Naive B cell (primary cell): ENCODE results near the gene PTPRC. TPM values are rescaled to one million over a fixed set of nuclear protein-coding genes. Genes with fewer than 3 reads are reported as not detected.

Source experiments
- ATAC-seq, 2 donors: fragments of 150-1000 bp; cut with Tn5 transposase; 2 replicates each; pipeline ENCODE4 v1.10.0; 2021; ENCODE audit warnings: low read depth in 2 of 2, mild to moderate bottlenecking in 2 of 2, moderate library complexity in 2 of 2
- DNase-seq: peaks from one replicate; pipeline ENCODE4 v3.0.0; 2022
- H3K27ac Mint-ChIP-seq, 6 donors: one replicate each; pipeline ENCODE4 v1.8.0; 2020 to 2022; ENCODE audit warnings: mild to moderate bottlenecking in 6 of 6, mixed read lengths in 6 of 6, moderate library complexity in 5 of 6, inconsistent platforms in 2 of 6
- H3K27me3 Mint-ChIP-seq, 3 donors: one replicate each; pipeline ENCODE4 v1.8.0; 2021 to 2022; ENCODE audit warnings: mixed read lengths in 3 of 3, mild to moderate bottlenecking in 1 of 3
- H3K36me3 Mint-ChIP-seq, 2 donors: one replicate each; pipeline ENCODE4 v1.8.0; 2020 to 2022; ENCODE audit warnings: mixed read lengths in 2 of 2, inconsistent platforms in 1 of 2, mild to moderate bottlenecking in 1 of 2
- H3K4me1 Mint-ChIP-seq, 3 donors: one replicate each; pipeline ENCODE4 v1.8.0; 2020 to 2022; ENCODE audit warnings: mixed read lengths in 3 of 3, inconsistent platforms in 1 of 3, mild to moderate bottlenecking in 1 of 3, moderate library complexity in 1 of 3
- H3K4me3 Mint-ChIP-seq, 8 donors: one replicate each; pipeline ENCODE4 v1.8.0; 2020 to 2022; ENCODE audit warnings: mild to moderate bottlenecking in 8 of 8, mixed read lengths in 8 of 8, moderate library complexity in 8 of 8, inconsistent platforms in 2 of 8
- H3K9me3 Mint-ChIP-seq, 7 donors: one replicate each; pipeline ENCODE4 v1.8.0; 2020 to 2022; ENCODE audit warnings: mixed read lengths in 7 of 7, mild to moderate bottlenecking in 5 of 7, inconsistent platforms in 2 of 7, moderate library complexity in 1 of 7
- polyA plus RNA-seq, 6 donors: library from polyadenylated mRNA; unstranded; fragments of 300-500 nt; fragmentation: Illumina TruSeq; gene quantifications; one replicate each; pipeline ENCODE4 v1.2.3, GENCODE V29; 2021; ENCODE audit warnings: low read depth in 6 of 6

The PTPRC gene
- polyA plus RNA-seq, 6 donors from 2014 or later, result 771 to 1,016 (median 851) TPM

DNA sequence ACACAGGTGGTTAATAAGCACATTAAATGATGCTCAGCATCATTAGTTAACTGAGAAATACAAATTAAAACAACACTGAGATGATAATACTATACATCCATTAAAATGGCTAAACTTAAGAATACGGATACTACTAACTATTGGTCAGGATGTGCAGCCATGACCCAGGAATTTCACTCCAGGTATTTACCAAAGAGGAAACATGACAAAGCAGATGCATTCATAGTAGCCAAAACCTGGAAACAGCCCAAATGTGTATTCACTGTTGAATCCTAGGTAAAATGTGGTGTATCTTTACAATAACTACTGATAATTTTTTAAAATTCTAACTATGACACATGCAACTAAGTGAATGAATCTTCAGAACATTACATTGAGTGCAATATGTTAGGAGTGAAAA, 73.0 kb downstream of the PTPRC start:
- no peak for ATAC-seq
- H3K27me3 Mint-ChIP-seq, result no peaks in the 10 kb centered on the region
- no peak for DNase-seq
- no peaks in the 10 kb centered on the region for H3K9me3 Mint-ChIP-seq
- peak overlapping the region in 2 of 6 donors; percentile 39 to 74 for H3K27ac Mint-ChIP-seq
- H3K36me3 Mint-ChIP-seq, result peaks cover 30 to 31% of the 10 kb centered on the region in 2 donors
- H3K4me1 Mint-ChIP-seq, result peaks cover 0 to 8% (median 0%) of the 10 kb centered on the region in 3 donors
- H3K4me3 Mint-ChIP-seq, result no peak overlapping the region

DNA sequence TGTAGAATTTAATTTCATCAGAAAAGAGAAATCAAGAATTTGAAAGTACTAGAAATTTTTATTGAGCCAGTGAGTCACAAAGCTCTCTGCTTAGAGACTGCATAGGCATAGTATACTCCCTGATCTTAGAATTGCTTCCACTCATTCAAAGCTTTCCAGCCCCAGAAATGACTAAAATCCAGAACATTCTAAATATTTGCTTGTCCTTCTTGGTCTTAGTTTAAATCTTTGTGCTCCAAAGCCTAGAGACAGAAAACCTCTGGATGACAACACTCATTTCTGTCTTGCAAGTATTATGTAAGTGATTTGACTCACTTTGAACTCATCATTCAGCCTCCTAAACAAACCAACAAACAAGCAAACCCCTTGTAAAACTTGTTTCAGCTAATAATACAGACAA, 74.2 kb downstream of the PTPRC start:
- Mint-ChIP-seq H3K36me3 (peaks cover 35 to 36% of the 10 kb centered on the region in 2 donors), H3K4me1 (peaks cover 0 to 9% (median 7%) of the 10 kb centered on the region in 3 donors), H3K27me3 (no peaks in the 10 kb centered on the region), H3K4me3 (no peak overlapping the region), H3K9me3 (no peaks in the 10 kb centered on the region), H3K27ac (peak overlapping the region in 3 of 6 donors; percentile 35 to 44 (median 39))
- no peak for ATAC-seq
- no peak for DNase-seq

DNA sequence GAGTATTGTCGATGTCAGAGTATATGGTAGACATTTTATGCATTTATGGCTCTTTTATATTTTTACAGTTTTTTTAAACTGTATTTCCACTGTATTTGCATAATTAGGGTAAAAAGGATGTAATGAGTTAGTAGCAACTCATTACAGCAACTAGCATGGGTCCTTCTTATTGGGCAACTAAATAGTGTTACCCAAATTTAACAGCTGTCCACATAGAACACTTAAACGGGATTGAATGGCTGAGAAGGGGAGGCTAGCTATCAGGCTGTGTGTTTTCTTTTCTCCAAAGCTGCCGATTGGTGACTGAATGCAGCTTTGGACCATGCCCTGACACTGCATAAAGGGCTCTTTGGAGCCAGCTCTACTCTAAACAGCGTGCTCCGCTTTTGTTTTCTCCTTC, 75.4 kb downstream of the PTPRC start:
- Mint-ChIP-seq H3K27me3 (no peaks in the 10 kb centered on the region), H3K4me3 (no peak overlapping the region), H3K36me3 (peaks cover 24 to 27% of the 10 kb centered on the region in 2 donors), H3K4me1 (peaks cover 0 to 9% (median 7%) of the 10 kb centered on the region in 3 donors), H3K27ac (peak overlapping the region in 3 of 6 donors; percentile 14 to 66 (median 34)), H3K9me3 (no peaks in the 10 kb centered on the region)
- no peak for DNase-seq
- no peak for ATAC-seq

DNA sequence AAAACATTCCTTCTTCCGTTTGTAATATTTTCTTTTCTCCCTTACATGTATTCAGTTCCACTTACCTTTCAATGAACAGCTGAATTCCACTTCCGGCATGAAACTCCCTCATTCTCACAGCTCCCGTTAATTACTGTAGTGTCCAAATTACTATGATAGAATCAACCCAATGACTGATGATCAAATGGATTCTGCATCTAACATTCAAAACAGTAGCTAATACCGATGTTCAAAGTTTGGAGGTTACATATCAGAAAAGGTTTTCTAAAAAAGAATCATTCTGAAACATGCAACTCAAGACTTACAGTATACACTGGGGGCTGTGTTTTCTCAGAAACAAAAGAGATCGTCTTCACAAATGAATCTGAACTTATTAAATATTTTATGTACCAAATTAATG, 77.2 kb downstream of the PTPRC start:
- Mint-ChIP-seq H3K27ac (peak overlapping the region in 2 of 6 donors; percentile 24 to 69), H3K27me3 (no peaks in the 10 kb centered on the region), H3K4me1 (peaks cover 5 to 13% (median 12%) of the 10 kb centered on the region in 3 donors), H3K4me3 (no peak overlapping the region), H3K9me3 (no peaks in the 10 kb centered on the region), H3K36me3 (peaks cover 24 to 33% of the 10 kb centered on the region in 2 donors)
- ATAC-seq (no peak), DNase-seq (no peak)

DNA sequence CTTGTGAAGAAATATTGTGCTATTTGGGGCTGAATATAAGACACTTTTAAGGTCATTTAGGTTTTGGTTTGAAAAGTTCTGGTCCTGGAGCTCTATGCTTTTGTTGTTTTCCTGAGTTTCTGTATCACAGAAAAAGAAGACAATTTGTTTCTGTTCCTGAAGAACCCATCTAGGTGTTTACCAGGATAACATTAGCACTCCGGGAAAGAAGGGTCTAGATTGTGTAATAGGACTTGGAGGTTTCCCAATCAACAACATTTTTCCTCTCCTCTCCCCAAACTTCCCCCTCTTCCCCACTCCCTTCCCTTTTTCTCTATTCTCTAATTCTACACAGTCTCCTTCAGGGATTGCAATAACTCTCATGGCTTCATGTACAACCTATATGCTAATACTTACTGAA, 78.7 kb downstream of the PTPRC start:
- peaks cover 22 to 30% of the 10 kb centered on the region in 2 donors for H3K36me3 Mint-ChIP-seq
- no peak for ATAC-seq
- H3K27me3 Mint-ChIP-seq, result no peaks in the 10 kb centered on the region
- peaks cover 5 to 14% (median 12%) of the 10 kb centered on the region in 3 donors for H3K4me1 Mint-ChIP-seq
- peak overlapping the region in 5 of 6 donors; percentile 30 to 88 (median 45) for H3K27ac Mint-ChIP-seq
- DNase-seq, result no peak
- H3K9me3 Mint-ChIP-seq, result no peaks in the 10 kb centered on the region
- H3K4me3 Mint-ChIP-seq, result no peak overlapping the region

DNA sequence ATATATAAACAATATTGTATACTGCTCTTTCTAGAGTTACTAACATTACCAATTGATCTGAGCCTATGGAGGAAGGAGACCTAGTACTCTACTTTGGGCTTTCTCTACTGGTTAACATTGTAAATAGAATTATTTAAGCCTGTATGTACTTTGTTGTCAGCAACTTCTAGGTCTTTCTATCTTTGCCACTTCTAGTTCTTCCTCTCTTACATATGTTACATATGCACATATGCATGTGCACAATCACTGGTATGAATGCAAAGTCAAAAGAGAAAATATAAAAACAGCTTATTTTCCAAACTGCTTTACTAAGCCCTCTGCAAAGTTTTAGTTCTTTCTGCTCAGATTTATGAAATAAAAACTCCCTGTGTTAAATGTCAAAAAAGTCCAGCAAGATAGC, 84.3 kb downstream of the PTPRC start:
- H3K4me3 Mint-ChIP-seq, result no peak overlapping the region
- ATAC-seq, result no peak
- H3K4me1 Mint-ChIP-seq, result peaks cover 17 to 29% (median 20%) of the 10 kb centered on the region in 3 donors

DNA sequence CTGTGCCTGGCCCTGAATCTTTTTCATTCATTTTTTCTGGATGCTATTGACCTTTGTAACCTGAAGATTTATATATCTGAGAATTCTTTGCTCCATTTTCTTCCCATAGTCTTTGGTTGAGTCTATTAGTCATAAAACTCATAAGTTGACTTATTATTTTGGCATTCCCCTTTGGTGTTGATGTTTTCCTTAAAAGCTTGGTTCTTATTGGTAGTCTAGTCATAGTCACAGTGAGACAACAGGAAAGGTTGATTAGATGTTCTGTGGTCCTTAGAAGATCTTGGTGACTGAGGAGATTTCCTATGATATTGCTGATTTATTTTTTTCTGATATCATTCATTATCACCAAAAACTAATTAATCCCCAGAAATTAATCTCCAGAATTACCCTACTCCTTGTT, 86.2 kb downstream of the PTPRC start:
- Mint-ChIP-seq H3K36me3 (peaks cover 29 to 39% of the 10 kb centered on the region in 2 donors), H3K4me1 (peaks cover 20 to 29% (median 22%) of the 10 kb centered on the region in 3 donors), H3K9me3 (no peaks in the 10 kb centered on the region), H3K27me3 (no peaks in the 10 kb centered on the region), H3K4me3 (no peak overlapping the region), H3K27ac (peak overlapping the region in 4 of 6 donors; percentile 40 to 74 (median 54))
- ATAC-seq (no peak), DNase-seq (no peak)

More for the DNA sequence above, 84.3 kb downstream of the PTPRC start:
- Mint-ChIP-seq H3K27ac (no peak overlapping the region), H3K9me3 (no peaks in the 10 kb centered on the region), H3K36me3 (peaks cover 29 to 39% of the 10 kb centered on the region in 2 donors), H3K27me3 (no peaks in the 10 kb centered on the region)
- no peak for DNase-seq

DNA sequence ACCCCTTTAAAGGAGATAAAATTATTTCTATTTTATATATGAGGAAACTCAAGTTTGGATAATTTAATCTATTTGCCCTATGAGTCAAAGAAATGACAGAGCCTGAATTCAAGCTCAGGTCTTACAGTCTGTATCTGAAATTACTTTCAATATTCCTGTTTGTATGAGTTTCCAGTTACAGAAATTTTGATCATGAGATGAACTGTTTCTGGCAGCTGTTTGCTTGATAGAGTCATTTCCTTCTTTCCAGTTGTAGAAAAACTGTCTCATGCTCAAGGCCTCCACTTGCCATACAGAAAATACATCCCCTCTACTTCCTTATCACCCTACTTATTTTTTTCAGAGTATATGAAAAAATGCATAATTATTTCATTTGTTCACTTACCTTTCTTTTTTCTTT, 87.6 kb downstream of the PTPRC start:
- no peak for DNase-seq
- Mint-ChIP-seq H3K36me3 (peaks cover 34 to 37% of the 10 kb centered on the region in 2 donors), H3K9me3 (no peaks in the 10 kb centered on the region), H3K4me1 (peaks cover 15 to 24% (median 18%) of the 10 kb centered on the region in 3 donors), H3K27me3 (no peaks in the 10 kb centered on the region), H3K27ac (peak overlapping the region in 4 of 6 donors; percentile 47 to 85 (median 63)), H3K4me3 (no peak overlapping the region)
- ATAC-seq, result no peak

DNA sequence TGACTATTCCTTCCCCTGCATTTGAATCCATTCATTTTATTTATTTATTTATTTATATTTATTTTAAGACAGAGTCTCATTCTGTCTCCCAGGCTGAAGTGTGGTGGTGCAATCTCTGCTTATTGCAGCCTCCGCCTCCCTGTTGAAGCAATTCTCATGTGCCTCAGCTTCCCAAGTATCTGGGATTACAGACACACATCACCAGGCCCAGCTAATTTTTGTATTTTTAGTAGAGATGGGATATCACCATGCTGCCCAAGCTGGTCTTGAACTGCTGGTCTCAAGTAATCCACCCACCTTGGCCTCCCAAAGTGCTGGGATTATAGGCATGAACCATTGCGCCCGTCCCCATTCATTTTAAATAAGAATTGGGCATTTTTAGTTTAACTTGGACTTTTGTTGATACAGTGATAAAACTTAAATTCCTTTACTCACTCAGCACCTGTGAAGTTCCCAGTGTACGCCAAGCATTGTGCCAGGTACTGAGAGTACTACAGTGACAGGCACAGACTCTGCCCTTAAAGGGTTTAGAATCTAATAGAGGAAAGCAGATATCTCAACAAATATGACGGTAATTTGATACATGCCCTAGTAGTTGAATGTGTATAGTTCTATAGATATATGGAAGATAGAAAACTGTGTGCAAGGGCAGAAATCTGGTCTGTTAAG, 90.5 kb downstream of the PTPRC start:
- DNase-seq, result no peak
- Mint-ChIP-seq H3K4me1 (peaks cover 12 to 24% (median 15%) of the 10 kb centered on the region in 3 donors), H3K9me3 (no peaks in the 10 kb centered on the region), H3K27me3 (no peaks in the 10 kb centered on the region), H3K36me3 (peaks cover 42 to 44% of the 10 kb centered on the region in 2 donors), H3K27ac (peak overlapping the region in 5 of 6 donors; percentile 44 to 89 (median 85)), H3K4me3 (no peak overlapping the region)
- no peak for ATAC-seq

DNA sequence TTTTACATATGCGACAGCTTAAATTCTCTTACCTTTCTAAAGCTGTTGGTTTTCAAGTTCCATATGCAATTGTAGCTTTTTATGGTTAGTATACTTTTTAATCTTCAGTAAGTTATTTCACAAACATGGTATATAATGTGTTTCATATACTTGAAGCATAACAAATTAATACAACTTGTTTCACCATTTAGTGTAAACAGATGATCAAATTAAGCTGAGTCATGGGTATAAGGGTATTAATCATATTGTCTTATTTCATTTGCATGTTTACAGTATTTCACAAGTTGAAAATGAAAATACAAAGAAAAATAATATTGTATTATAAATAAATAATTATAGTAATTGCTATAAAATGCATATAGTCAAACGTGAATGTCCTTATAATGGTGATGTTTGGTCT, 92.1 kb downstream of the PTPRC start:
- H3K27ac Mint-ChIP-seq, result peak overlapping the region in 1 of 6 donors; percentile 69
- DNase-seq (no peak), ATAC-seq (no peak)
- H3K4me1 Mint-ChIP-seq, result peaks cover 2 to 11% (median 9%) of the 10 kb centered on the region in 3 donors
- H3K36me3 Mint-ChIP-seq, result peaks cover 33 to 44% of the 10 kb centered on the region in 2 donors
- no peaks in the 10 kb centered on the region for H3K9me3 Mint-ChIP-seq
- no peak overlapping the region for H3K4me3 Mint-ChIP-seq
- no peaks in the 10 kb centered on the region for H3K27me3 Mint-ChIP-seq

DNA sequence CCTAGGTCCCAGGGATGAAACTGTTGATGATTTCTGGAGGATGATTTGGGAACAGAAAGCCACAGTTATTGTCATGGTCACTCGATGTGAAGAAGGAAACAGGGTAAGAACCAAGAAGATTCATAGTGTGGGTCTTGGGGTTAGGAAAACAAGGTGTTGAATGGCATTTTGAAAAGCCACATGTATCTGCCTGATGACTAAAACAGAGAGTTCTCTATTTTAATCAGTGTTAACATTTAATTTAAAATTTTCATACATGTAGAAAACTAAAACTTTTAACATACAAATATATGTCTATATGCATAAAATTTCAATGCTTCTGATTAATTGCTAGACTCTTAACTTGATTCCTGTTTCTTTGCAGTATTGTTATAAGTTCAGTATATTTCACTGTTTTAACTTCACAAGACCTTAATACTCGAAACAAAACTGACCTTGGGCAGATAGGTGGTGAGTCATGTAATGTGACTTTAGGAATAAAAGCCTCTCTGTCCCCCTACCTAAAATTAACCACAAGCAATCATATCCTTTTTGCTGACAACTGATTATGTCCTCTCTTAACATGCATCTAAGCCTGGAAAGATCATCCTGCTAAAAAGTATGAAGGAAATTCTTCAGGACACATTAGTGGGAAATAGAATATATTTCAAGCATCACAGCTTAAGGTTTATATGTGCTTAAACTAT, 95.6 kb downstream of the PTPRC start:
- Mint-ChIP-seq H3K27ac (peak overlapping the region in 2 of 6 donors; percentile 19), H3K4me1 (peaks cover 8 to 16% (median 14%) of the 10 kb centered on the region in 3 donors), H3K27me3 (no peaks in the 10 kb centered on the region), H3K36me3 (peaks cover 54 to 57% of the 10 kb centered on the region in 2 donors), H3K9me3 (peaks cover 0 to 2% (median 0%) of the 10 kb centered on the region in 7 donors), H3K4me3 (no peak overlapping the region)
- DNase-seq, result no peak
- ATAC-seq, result no peak

DNA sequence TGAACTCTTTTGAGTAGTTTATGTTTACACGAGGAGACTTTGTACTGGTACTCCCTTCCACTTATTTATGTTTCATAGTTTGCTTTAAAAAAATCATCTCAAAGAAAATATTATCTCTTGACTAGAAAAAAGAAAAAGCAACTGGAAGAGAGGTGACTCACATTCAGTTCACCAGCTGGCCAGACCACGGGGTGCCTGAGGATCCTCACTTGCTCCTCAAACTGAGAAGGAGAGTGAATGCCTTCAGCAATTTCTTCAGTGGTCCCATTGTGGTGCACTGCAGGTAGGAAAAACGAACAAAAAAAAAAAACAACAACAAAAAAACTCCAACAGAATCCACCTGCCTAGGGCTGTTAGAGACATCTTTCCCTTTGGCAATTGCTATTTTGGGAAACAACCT, 102.9 kb downstream of the PTPRC start:
- DNase-seq (no peak), ATAC-seq (no peak)
- peaks cover 0 to 2% (median 0%) of the 10 kb centered on the region in 7 donors for H3K9me3 Mint-ChIP-seq
- no peaks in the 10 kb centered on the region for H3K27me3 Mint-ChIP-seq
- peaks cover 34 to 36% of the 10 kb centered on the region in 2 donors for H3K36me3 Mint-ChIP-seq
- H3K27ac Mint-ChIP-seq, result peak overlapping the region in 1 of 6 donors; percentile 66
- H3K4me3 Mint-ChIP-seq, result no peak overlapping the region
- peaks cover 8 to 9% (median 8%) of the 10 kb centered on the region in 3 donors for H3K4me1 Mint-ChIP-seq

DNA sequence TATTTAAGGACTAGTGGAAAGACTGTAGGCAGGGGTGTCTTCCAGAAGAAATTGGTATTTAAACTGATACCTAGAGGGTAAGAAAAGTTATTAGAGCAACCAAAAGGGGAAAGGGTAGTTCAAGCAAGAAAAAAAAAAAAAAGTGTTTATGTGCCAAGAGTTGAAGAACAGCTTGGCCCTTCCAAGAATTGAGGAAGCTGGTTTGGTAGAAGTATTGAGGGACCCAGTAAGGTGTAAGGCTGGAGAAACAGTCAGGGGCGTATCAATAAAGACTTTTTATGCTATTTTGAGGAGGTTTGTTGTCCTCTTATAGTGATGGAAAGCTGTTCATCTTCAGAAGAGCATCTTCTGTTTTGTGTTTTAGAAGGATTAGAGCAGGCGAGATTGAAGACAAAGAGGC, 108.3 kb downstream of the PTPRC start:
- no peaks in the 10 kb centered on the region for H3K9me3 Mint-ChIP-seq
- no peak for DNase-seq
- H3K27ac Mint-ChIP-seq, result no peak overlapping the region
- H3K4me1 Mint-ChIP-seq, result peaks cover 0 to 7% (median 5%) of the 10 kb centered on the region in 3 donors
- no peak overlapping the region for H3K4me3 Mint-ChIP-seq
- peaks cover 26 to 27% of the 10 kb centered on the region in 2 donors for H3K36me3 Mint-ChIP-seq
- ATAC-seq, result no peak
- no peaks in the 10 kb centered on the region for H3K27me3 Mint-ChIP-seq

DNA sequence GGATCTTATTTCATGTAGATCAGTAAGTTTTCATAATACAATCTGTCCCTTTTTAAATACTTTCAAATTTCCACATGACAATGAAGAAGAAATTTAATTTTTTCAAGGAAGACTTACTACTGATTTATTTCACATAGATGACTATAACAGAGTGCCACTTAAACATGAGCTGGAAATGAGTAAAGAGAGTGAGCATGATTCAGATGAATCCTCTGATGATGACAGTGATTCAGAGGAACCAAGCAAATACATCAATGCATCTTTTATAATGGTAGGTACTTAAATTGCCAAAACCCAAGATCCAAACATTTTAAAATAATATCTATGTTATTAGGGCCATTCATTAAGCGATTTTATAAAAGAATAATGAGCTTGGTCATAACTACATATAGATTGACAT, 110.4 kb downstream of the PTPRC start:
- ATAC-seq, result no peak

More for the DNA sequence above, 110.4 kb downstream of the PTPRC start:
- Mint-ChIP-seq H3K4me3 (no peak overlapping the region), H3K9me3 (no peaks in the 10 kb centered on the region), H3K27ac (peak overlapping the region in 1 of 6 donors; percentile 5), H3K36me3 (peaks cover 23 to 25% of the 10 kb centered on the region in 2 donors), H3K4me1 (peaks cover 3 to 10% (median 7%) of the 10 kb centered on the region in 3 donors), H3K27me3 (no peaks in the 10 kb centered on the region)
- no peak for DNase-seq
